SK-N-SH treated with all-trans-retinoic acid at 6 μM for 48 hours (cell line): ENCODE results near the gene FAM120A.

ENCODE experiments used
- ATAC-seq: fragments of 200-7000 bp; cut with Tn5 transposase; 3 replicates; pipeline ENCODE4 v1.9.1; 2020; ENCODE audit warnings: mild to moderate bottlenecking, moderate library complexity
- BACH2 ChIP-seq: fragments of 250-450 bp; sonication (Bioruptor Pico); IDR thresholded peaks from 2 replicates; pipeline ENCODE4 v1.9.0; 2021; ENCODE audit warnings: mild to moderate bottlenecking, borderline replicate concordance
- CREB5 ChIP-seq: fragments of 250-450 bp; sonication (Bioruptor Pico); IDR thresholded peaks from 2 replicates; pipeline ENCODE4 v1.5.1; 2020; ENCODE audit warnings: low read depth, mild to moderate bottlenecking, moderate library complexity
- CSDC2 ChIP-seq: fragments of 250-450 bp; sonication (Bioruptor Pico); IDR thresholded peaks from 2 replicates; pipeline ENCODE4 v1.5.0; 2020; ENCODE audit warnings: mild to moderate bottlenecking, moderate library complexity
- CSRNP3 ChIP-seq: fragments of 250-450 bp; sonication (Bioruptor Pico); IDR thresholded peaks from 2 replicates; pipeline ENCODE4 v1.5.1; 2021; ENCODE audit warnings: mild to moderate bottlenecking, moderate library complexity
- ESRRG ChIP-seq: fragments of 250-450 bp; sonication (Bioruptor Pico); IDR thresholded peaks from 2 replicates; pipeline ENCODE4 v1.6.1; 2021; ENCODE audit warnings: mild to moderate bottlenecking
- ISL1 ChIP-seq: fragments of 250-450 bp; sonication (Bioruptor Pico); IDR thresholded peaks from 2 replicates; pipeline ENCODE4 v2.1.2; 2022; ENCODE audit warnings: mild to moderate bottlenecking, moderate library complexity
- OSR1 ChIP-seq: fragments of 250-450 bp; sonication (Bioruptor Pico); IDR thresholded peaks from 2 replicates; pipeline ENCODE4 v1.8.0; 2022; ENCODE audit warnings: moderate library complexity, mild to moderate bottlenecking, inconsistent platforms
- RARB ChIP-seq: fragments of 250-450 bp; sonication (Bioruptor Pico); IDR thresholded peaks from 2 replicates; pipeline ENCODE4 v1.8.0; 2021; ENCODE audit warnings: mild to moderate bottlenecking, moderate library complexity
- TCF4 ChIP-seq: fragments of 250-450 bp; sonication (Bioruptor Pico); IDR thresholded peaks from 2 replicates; pipeline ENCODE4 v1.8.0; 2021; ENCODE audit warnings: mild to moderate bottlenecking, moderate library complexity, borderline replicate concordance
- TOX ChIP-seq: fragments of 250-450 bp; sonication (Bioruptor Pico); IDR thresholded peaks from 2 replicates; pipeline ENCODE4 v1.8.0; 2021; ENCODE audit warnings: mild to moderate bottlenecking, moderate library complexity, borderline replicate concordance
- TSHZ2 ChIP-seq: fragments of 250-450 bp; sonication (Bioruptor Pico); IDR thresholded peaks from 2 replicates; pipeline ENCODE4 v1.5.0; 2020; ENCODE audit warnings: mild to moderate bottlenecking, moderate library complexity
- ZC3H10 ChIP-seq: fragments of 250-450 bp; sonication (Bioruptor Pico); IDR thresholded peaks from 2 replicates; pipeline ENCODE4 v1.5.1; 2021; ENCODE audit warnings: mild to moderate bottlenecking, moderate library complexity
- ZFP3 ChIP-seq: fragments of 250-450 bp; sonication (Bioruptor Pico); IDR thresholded peaks from 2 replicates; pipeline ENCODE4 v1.5.0; 2020; ENCODE audit warnings: mild to moderate bottlenecking, moderate library complexity
- ZFP30 ChIP-seq: fragments of 450-650 bp; formaldehyde crosslinking; IDR thresholded peaks from 2 replicates; pipeline ENCODE4 v1.5.0; 2022; ENCODE audit warnings: mild to moderate bottlenecking, moderate library complexity
- ZNF565 ChIP-seq: fragments of 450-650 bp; formaldehyde crosslinking; conservative IDR thresholded peaks from 2 replicates; pipeline ENCODE4 v1.5.0; 2020; ENCODE audit warnings: low read depth, mild to moderate bottlenecking, moderate library complexity
- ZNF70 ChIP-seq: fragments of 450-650 bp; formaldehyde crosslinking; IDR thresholded peaks from 2 replicates; pipeline ENCODE4 v1.5.0; 2020; ENCODE audit warnings: mild to moderate bottlenecking, moderate library complexity
- ZNF8 ChIP-seq: fragments of 450-650 bp; formaldehyde crosslinking; IDR thresholded peaks from 2 replicates; pipeline ENCODE4 v1.5.0; 2020; ENCODE audit warnings: mild to moderate bottlenecking, moderate library complexity

FAM120A gene

GRCh38 chr9:93567271-93567959, 115.9 kb downstream of the FAM120A start:
- TF ChIP-seq TOX (CRISPR knock-in tag): no peak
- TF ChIP-seq ZNF70 (CRISPR knock-in tag): no peak
- no peak for TF ChIP-seq CSDC2 (CRISPR knock-in tag)
- no peak for TF ChIP-seq ZFP3
- TF ChIP-seq ISL1 (CRISPR knock-in tag): no peak
- no peak for TF ChIP-seq TSHZ2
- TF ChIP-seq ZNF565 (CRISPR knock-in tag): no peak
- no peak for TF ChIP-seq CREB5 (CRISPR knock-in tag)
- TF ChIP-seq ZNF8 (CRISPR knock-in tag): no peak
- no peak for TF ChIP-seq CSRNP3
- no peak for TF ChIP-seq OSR1 (CRISPR knock-in tag)
- no peak for TF ChIP-seq ZFP30 (CRISPR knock-in tag)
- TF ChIP-seq TCF4: no peak
- TF ChIP-seq BACH2 (CRISPR knock-in tag): no peak
- ATAC-seq: no peak

GRCh38 chr9:93568169-93568568, 116.7 kb downstream of the FAM120A start:
- no peak for TF ChIP-seq ZNF70 (CRISPR knock-in tag)
- ATAC-seq: no peak

GRCh38 chr9:93569621-93570174, 118.2 kb downstream of the FAM120A start:
- no peak for TF ChIP-seq TSHZ2
- ATAC-seq: no peak

GRCh38 chr9:93572221-93572620, 120.7 kb downstream of the FAM120A start:
- no peak for TF ChIP-seq BACH2 (CRISPR knock-in tag)
- TF ChIP-seq ESRRG: no peak
- no peak for TF ChIP-seq ZFP3
- no peak for TF ChIP-seq TSHZ2
- no peak for TF ChIP-seq RARB (CRISPR knock-in tag)
- no peak for TF ChIP-seq ZC3H10 (CRISPR knock-in tag)
- TF ChIP-seq CSDC2 (CRISPR knock-in tag): no peak
- TF ChIP-seq ISL1 (CRISPR knock-in tag): no peak
- TF ChIP-seq ZNF8 (CRISPR knock-in tag): no peak
- TF ChIP-seq, all 23 proteins: peak for 0

More at GRCh38 chr9:93572221-93572620, 120.7 kb downstream of the FAM120A start:
- ATAC-seq: no peak
